Measurements from ENCODE around the gene OBP2B.
"Not testable (repeated sequence)": the region's sequence is repeated elsewhere in the genome, so short reads cannot be mapped to it uniquely, and the experiment has no call there.

Gene OBP2B

GRCh38 chr9:133200631-133201030, 8.4 kb downstream of the OBP2B start:
- no peak for DNase-seq

- DNase-seq, result no peak
Observed at GRCh38 chr9:133199648-133200321, 9.3 kb downstream of the OBP2B start.

- DNase-seq, result no peak
Observed at GRCh38 chr9:133195029-133195428, 14.0 kb downstream of the OBP2B start.

- no peak for DNase-seq
Observed at GRCh38 chr9:133194597-133194996, 14.5 kb downstream of the OBP2B start.

GRCh38 chr9:133191989-133192388, 17.1 kb downstream of the OBP2B start:
- DNase-seq, result no peak

GRCh38 chr9:133189826-133190225, 19.2 kb downstream of the OBP2B start:
- DNase-seq, result no peak

- no peak for DNase-seq
Observed at GRCh38 chr9:133188843-133189180, 20.2 kb downstream of the OBP2B start.

GRCh38 chr9:133188006-133188842, 20.8 kb downstream of the OBP2B start:
- DNase-seq, result no peak

- no peak for DNase-seq
Observed at GRCh38 chr9:133187561-133188005, 21.5 kb downstream of the OBP2B start.

GRCh38 chr9:133186736-133187135, 22.3 kb downstream of the OBP2B start:
- DNase-seq, result no peak

- no peak for DNase-seq
Observed at GRCh38 chr9:133184971-133185370, 24.1 kb downstream of the OBP2B start.

- no peak for DNase-seq
Observed at GRCh38 chr9:133182151-133182550, 26.9 kb downstream of the OBP2B start.

GRCh38 chr9:133181561-133181960, 27.5 kb downstream of the OBP2B start:
- DNase-seq, result no peak

- DNase-seq, result no peak
Observed at GRCh38 chr9:133180953-133181352, 28.1 kb downstream of the OBP2B start.

- DNase-seq, result no peak
Observed at GRCh38 chr9:133173056-133173455, 36.0 kb downstream of the OBP2B start.

- no peak for DNase-seq
Observed at GRCh38 chr9:133171161-133171961, 37.7 kb downstream of the OBP2B start.

GRCh38 chr9:133170716-133171115, 38.3 kb downstream of the OBP2B start:
- DNase-seq, result no peak

- DNase-seq, result not testable (repeated sequence)
Observed at GRCh38 chr9:133169687-133170086, 39.4 kb downstream of the OBP2B start.

- no peak for DNase-seq
Observed at GRCh38 chr9:133169102-133169501, 39.9 kb downstream of the OBP2B start.

GRCh38 chr9:133168432-133168831, 40.6 kb downstream of the OBP2B start:
- no peak for DNase-seq

- DNase-seq, result no peak
Observed at GRCh38 chr9:133167769-133168168, 41.3 kb downstream of the OBP2B start.

GRCh38 chr9:133167096-133167730, 41.8 kb downstream of the OBP2B start:
- DNase-seq, result no peak

GRCh38 chr9:133166392-133166791, 42.7 kb downstream of the OBP2B start:
- DNase-seq, result no peak

All from activated CD4-positive, alpha-beta T cell treated with anti-CD3 and anti-CD28 coated beads, Interleukin-2, amount 50 U/mL, for 4 hours (primary cell).